Forelimb muscle (tissue), 1 donor: ENCODE measurements around the gene SLFN14. TPM values are rescaled to one million over a fixed set of nuclear protein-coding genes. Genes with fewer than 3 reads are reported as not detected.
"Not testable (repeated sequence)": the region's sequence is repeated elsewhere in the genome, so short reads cannot be mapped to it uniquely, and the experiment has no call there.

Experiments
- DNase-seq: peaks from one replicate; pipeline ENCODE4 v3.0.0-alpha.2; 2013; ENCODE audit warnings: low read depth
- polyA plus RNA-seq: library from polyadenylated mRNA; unstranded; fragments of 120-200 nt; gene quantifications from one replicate; pipeline ENCODE4 v1.2.1, GENCODE V29; 2013; ENCODE audit not compliant: insufficient read length

SLFN14 gene
- polyA plus RNA-seq: 0.24 TPM

GRCh38 chr17:35560703-35561102, at the start of gene SLFN14:
SLFN14 (minus strand) TSS chr17:35560819; CDS start chr17:35558062, 2,757 bp downstream.
- no peak for DNase-seq

- DNase-seq: no peak
Observed at GRCh38 chr17:35609831-35610230, 49.2 kb upstream of the SLFN14 start.

GRCh38 chr17:35607239-35607847, 46.7 kb upstream of the SLFN14 start:
- DNase-seq: no peak

- no peak for DNase-seq
Observed at GRCh38 chr17:35605678-35606077, 45.1 kb upstream of the SLFN14 start.

GRCh38 chr17:35603674-35604073, 43.1 kb upstream of the SLFN14 start:
- no peak for DNase-seq

- no peak for DNase-seq
Observed at GRCh38 chr17:35597604-35598003, 37.0 kb upstream of the SLFN14 start.

- no peak for DNase-seq
Observed at GRCh38 chr17:35596530-35597233, 36.1 kb upstream of the SLFN14 start.

- no peak for DNase-seq
Observed at GRCh38 chr17:35596072-35596471, 35.5 kb upstream of the SLFN14 start.

GRCh38 chr17:35588196-35588920, 27.7 kb upstream of the SLFN14 start:
- DNase-seq: no peak

- DNase-seq: peak; percentile 91
Observed at GRCh38 chr17:35587074-35587961, 26.7 kb upstream of the SLFN14 start, which contains the start of gene AP2B1. AP2B1 (plus strand) TSS chr17:35587322; CDS start chr17:35594031, 6,709 bp downstream.

GRCh38 chr17:35586569-35587073, 26.0 kb upstream of the SLFN14 start:
- no peak for DNase-seq

- no peak for DNase-seq
Observed at GRCh38 chr17:35584061-35584460, 23.4 kb upstream of the SLFN14 start.

- DNase-seq: no peak
Observed at GRCh38 chr17:35578929-35579432, 18.4 kb upstream of the SLFN14 start.

GRCh38 chr17:35578197-35578928, 17.7 kb upstream of the SLFN14 start, which contains the start of gene PEX12:
PEX12 (minus strand) TSS chr17:35578571; CDS start chr17:35578021, 550 bp downstream.
- DNase-seq: peak; percentile 90

- no peak for DNase-seq
Observed at GRCh38 chr17:35577830-35578196, 17.2 kb upstream of the SLFN14 start.

- DNase-seq: no peak
Observed at GRCh38 chr17:35575759-35576158, 15.1 kb upstream of the SLFN14 start.

- DNase-seq: no peak
Observed at GRCh38 chr17:35569405-35569804, 8.8 kb upstream of the SLFN14 start.

- no peak for DNase-seq
Observed at GRCh38 chr17:35568561-35568960, 7.9 kb upstream of the SLFN14 start.

- no peak for DNase-seq
Observed at GRCh38 chr17:35566968-35567367, 6.3 kb upstream of the SLFN14 start.

- not testable (repeated sequence) for DNase-seq
Observed at GRCh38 chr17:35563181-35563580, 2.6 kb upstream of the SLFN14 start.
